ENCODE measurements around the gene SLC1A2. TPM values are rescaled to one million over a fixed set of nuclear protein-coding genes. Genes with fewer than 3 reads are reported as not detected.

SLC1A2 gene
- total and polyA plus RNA-seq, 7 experiments from 2014 or later: 0.13 to 0.69 (median 0.24) TPM; not detected in 4

DNA sequence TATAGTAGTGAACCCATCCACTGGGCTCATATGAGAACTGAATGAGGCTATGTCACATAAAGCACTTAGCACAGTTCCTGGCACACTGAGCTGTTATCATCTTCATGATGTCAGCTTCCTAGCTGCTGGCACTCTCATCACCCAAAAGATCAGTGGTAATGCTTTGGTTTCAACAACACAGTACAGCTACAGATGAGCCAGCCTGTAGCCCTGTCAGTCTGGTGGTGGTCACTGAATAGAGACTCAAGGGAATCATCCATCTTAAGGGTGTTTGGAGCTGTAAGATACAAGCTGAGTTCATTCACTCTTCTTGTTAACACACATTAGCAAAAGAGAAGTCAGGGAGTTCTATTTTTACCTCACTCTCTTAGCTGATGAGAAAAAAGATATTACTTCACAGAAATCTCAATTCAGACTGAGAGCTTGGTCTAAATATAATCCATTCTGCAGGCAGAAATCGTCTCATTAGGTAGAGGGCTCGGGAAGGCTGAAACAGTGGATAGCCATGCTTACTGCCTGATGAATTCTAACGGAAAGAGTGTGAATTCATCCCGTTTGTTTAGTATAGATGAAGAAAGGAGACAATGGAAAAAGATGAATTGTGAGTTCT lies 6.3 kb upstream of the SLC1A2 start:
- intact Hi-C loops (cut with micrococcal nuclease): no loop called here
- ChIA-PET CTCF (no interaction called here), POLR2A (no interaction called here)
- Histone ChIP-seq H3K4me3 (ENCODE audit: low read length) (no peak overlapping the region), H3K27ac (ENCODE audit: low read depth, low read length) (no peak overlapping the region), H3K36me3 (ENCODE audit: control insufficient read depth in 2 of 3, insufficient read depth in 3 of 3, low read length in 3 of 3) (no peaks in the 10 kb centered on the region), H3K27me3 (ENCODE audit: control insufficient read depth in 2 of 2, insufficient read depth in 2 of 2, low read length in 2 of 2) (peaks cover 2% of the 10 kb centered on the region in 2 donors), H3K9me3 (ENCODE audit: control insufficient read depth in 2 of 3, low read length in 3 of 3) (no peaks in the 10 kb centered on the region), H3K4me1 (ENCODE audit: control insufficient read depth in 2 of 2, insufficient read depth in 2 of 2, low read length in 2 of 2) (no peaks in the 10 kb centered on the region)
- no peak for ATAC-seq
- no peak for DNase-seq
- Mint-ChIP-seq H3K27me3 (peaks cover 72 to 86% (median 79%) of the 10 kb centered on the region in 5 donors), H3K36me3 (no peaks in the 10 kb centered on the region), H3K9me3 (no peaks in the 10 kb centered on the region), H3K4me3 (no peak overlapping the region), H3K4me1 (peaks cover 0 to 8% (median 7%) of the 10 kb centered on the region in 7 donors), H3K27ac (no peak overlapping the region)

DNA sequence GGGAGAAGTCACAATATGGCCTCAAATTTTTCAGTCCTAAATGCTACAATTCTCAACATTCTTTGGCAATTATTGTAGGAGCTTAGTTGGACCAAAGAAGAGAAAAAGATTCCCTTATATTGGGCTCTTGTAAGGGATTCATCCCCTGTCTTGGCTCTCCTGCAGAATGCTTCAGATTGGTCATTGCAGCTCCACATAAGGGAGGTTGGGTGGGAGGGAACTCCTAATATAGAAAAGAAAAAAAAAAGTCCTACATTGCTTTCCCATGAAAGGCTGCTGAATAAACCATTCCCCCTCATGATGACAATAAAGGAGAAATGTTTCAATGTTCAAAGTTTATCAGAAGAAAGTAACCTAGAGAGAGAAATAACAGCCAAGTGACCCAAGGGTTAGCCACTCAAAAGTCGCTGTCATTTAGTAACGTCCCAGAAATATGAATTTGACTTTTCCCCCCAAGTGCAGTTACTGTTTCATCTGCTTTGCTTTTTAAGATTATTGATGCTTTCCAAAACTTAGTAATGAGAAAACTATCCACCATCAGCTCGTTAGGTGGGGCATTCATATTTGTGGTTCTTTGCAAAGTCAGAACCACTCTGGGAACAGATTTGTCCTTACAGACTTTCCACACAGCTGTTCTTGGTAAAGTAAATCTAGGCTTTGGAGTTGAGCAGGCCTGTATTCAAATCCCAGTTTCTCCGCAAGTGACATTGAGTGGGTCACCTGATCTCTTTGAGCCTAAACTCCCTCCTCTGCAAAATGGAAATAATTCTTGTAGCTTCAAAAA lies 5.0 kb upstream of the SLC1A2 start:
- Histone ChIP-seq H3K27me3 (ENCODE audit: control insufficient read depth in 2 of 2, insufficient read depth in 2 of 2, low read length in 2 of 2) (peaks cover 6 to 8% of the 10 kb centered on the region in 2 donors), H3K27ac (ENCODE audit: low read depth, low read length) (no peak overlapping the region), H3K4me1 (ENCODE audit: control insufficient read depth in 2 of 2, insufficient read depth in 2 of 2, low read length in 2 of 2) (no peaks in the 10 kb centered on the region), H3K4me3 (ENCODE audit: low read length) (no peak overlapping the region), H3K36me3 (ENCODE audit: control insufficient read depth in 2 of 3, insufficient read depth in 3 of 3, low read length in 3 of 3) (no peaks in the 10 kb centered on the region), H3K9me3 (ENCODE audit: control insufficient read depth in 2 of 3, low read length in 3 of 3) (no peaks in the 10 kb centered on the region)
- no peak for ATAC-seq
- Mint-ChIP-seq H3K27ac (no peak overlapping the region), H3K36me3 (no peaks in the 10 kb centered on the region), H3K4me3 (no peak overlapping the region), H3K9me3 (no peaks in the 10 kb centered on the region), H3K4me1 (peaks cover 4 to 15% (median 13%) of the 10 kb centered on the region in 7 donors), H3K27me3 (peaks cover 77 to 82% (median 81%) of the 10 kb centered on the region in 5 donors)
- ChIA-PET POLR2A (no interaction called here), CTCF (no interaction called here)
- intact Hi-C loops (cut with micrococcal nuclease): no loop called here
- no peak for DNase-seq

DNA sequence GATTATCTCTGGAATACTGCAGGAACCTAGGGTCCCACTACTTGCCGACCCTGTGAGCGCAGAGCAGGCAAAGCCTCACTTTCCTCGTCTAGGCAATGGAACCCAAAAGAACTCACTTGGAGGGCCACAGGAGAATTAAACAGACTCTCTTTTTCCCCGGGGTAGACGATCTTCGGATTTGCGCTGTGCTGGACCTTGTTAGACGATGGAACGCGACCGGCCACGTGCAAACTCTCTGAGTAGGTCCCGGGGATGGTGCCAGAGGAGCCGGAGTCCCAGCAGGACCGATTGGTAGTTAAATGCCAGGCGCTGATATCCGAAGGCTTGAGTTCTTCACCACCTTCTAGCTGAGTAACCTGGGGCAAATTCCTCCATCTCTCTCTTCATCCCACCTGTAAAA lies 1.0 kb upstream of the SLC1A2 start:
- Histone ChIP-seq H3K9me3 (ENCODE audit: control insufficient read depth in 2 of 3, low read length in 3 of 3) (no peaks in the 10 kb centered on the region), H3K36me3 (ENCODE audit: control insufficient read depth in 2 of 3, insufficient read depth in 3 of 3, low read length in 3 of 3) (no peaks in the 10 kb centered on the region), H3K4me3 (ENCODE audit: low read length) (no peak overlapping the region), H3K27me3 (ENCODE audit: control insufficient read depth in 2 of 2, insufficient read depth in 2 of 2, low read length in 2 of 2) (peaks cover 10 to 11% of the 10 kb centered on the region in 2 donors), H3K4me1 (ENCODE audit: control insufficient read depth in 2 of 2, insufficient read depth in 2 of 2, low read length in 2 of 2) (no peaks in the 10 kb centered on the region), H3K27ac (ENCODE audit: low read depth, low read length) (no peak overlapping the region)
- intact Hi-C loops (cut with micrococcal nuclease): no loop called here
- ChIA-PET CTCF (no interaction called here), POLR2A (no interaction called here)
- peak overlapping the region in 9 of 10 donors; percentile 29 to 89 (median 67) for H3K4me3 Mint-ChIP-seq
- DNase-seq (no peak), ATAC-seq (no peak)
- peaks cover 0 to 4% (median 0%) of the 10 kb centered on the region in 5 donors for H3K36me3 Mint-ChIP-seq
- H3K27ac Mint-ChIP-seq: no peak overlapping the region
- peaks cover 78 to 88% (median 80%) of the 10 kb centered on the region in 5 donors for H3K27me3 Mint-ChIP-seq
- peaks cover 7 to 23% (median 20%) of the 10 kb centered on the region in 7 donors for H3K4me1 Mint-ChIP-seq
- no peaks in the 10 kb centered on the region for H3K9me3 Mint-ChIP-seq

DNA sequence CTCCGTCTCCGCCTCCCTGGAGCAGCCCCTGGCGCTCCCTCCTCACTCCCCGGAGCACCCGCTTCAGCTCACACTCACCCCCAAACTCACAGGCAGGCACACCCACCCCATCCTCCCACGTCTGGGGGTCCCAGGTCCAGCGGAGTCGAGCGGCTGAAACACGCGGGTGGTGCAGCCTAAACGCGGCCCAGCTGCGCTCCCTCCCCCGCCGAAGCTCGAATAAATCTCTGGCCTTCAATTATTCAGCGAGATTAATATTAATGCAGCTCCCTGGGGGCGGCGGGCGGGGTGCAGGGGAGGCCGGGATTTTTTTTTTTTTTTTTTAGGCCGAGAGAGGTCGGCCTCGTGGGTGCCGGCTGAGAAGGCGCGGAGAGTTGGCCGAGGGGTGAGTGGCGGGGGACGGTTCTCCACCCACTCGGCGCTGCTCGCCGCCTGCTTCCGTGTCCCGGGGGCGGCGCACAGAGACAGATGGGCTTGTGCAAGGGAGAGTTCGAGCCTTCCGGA lies 524 bp upstream of the SLC1A2 start:
- POLR2A ChIA-PET: no interaction called here
- H3K4me3 Mint-ChIP-seq: peak overlapping the region in 9 of 10 donors; percentile 32 to 89 (median 67)

GRCh38 chr11:35418282-35419183 lies 825 bp downstream of the SLC1A2 start:
- H3K36me3 ChIP-seq (ENCODE audit: control insufficient read depth in 2 of 3, insufficient read depth in 3 of 3, low read length in 3 of 3): no peaks in the 10 kb centered on the region
- no peak overlapping the region for H3K4me3 ChIP-seq (ENCODE audit: low read length)
- DNase-seq: peak in 1 of 9 donors; percentile 27
- peaks cover 10 to 11% of the 10 kb centered on the region in 2 donors for H3K27me3 ChIP-seq (ENCODE audit: control insufficient read depth in 2 of 2, insufficient read depth in 2 of 2, low read length in 2 of 2)
- ChIA-PET CTCF (no interaction called here), POLR2A (no interaction called here)
- Mint-ChIP-seq H3K27me3 (peaks cover 77 to 91% (median 82%) of the 10 kb centered on the region in 5 donors), H3K4me1 (peaks cover 7 to 23% (median 20%) of the 10 kb centered on the region in 7 donors), H3K9me3 (no peaks in the 10 kb centered on the region), H3K27ac (no peak overlapping the region), H3K4me3 (peak overlapping the region; percentile 41 to 89 (median 71)), H3K36me3 (peaks cover 0 to 4% (median 0%) of the 10 kb centered on the region in 5 donors)
- ATAC-seq: no peak
- no peaks in the 10 kb centered on the region for H3K4me1 ChIP-seq (ENCODE audit: control insufficient read depth in 2 of 2, insufficient read depth in 2 of 2, low read length in 2 of 2)
- no peaks in the 10 kb centered on the region for H3K9me3 ChIP-seq (ENCODE audit: control insufficient read depth in 2 of 3, low read length in 3 of 3)
- H3K27ac ChIP-seq (ENCODE audit: low read depth, low read length): no peak overlapping the region
- intact Hi-C loops (cut with micrococcal nuclease): no loop called here

More for the DNA sequence above, 524 bp upstream of the SLC1A2 start:
- peaks cover 10 to 11% of the 10 kb centered on the region in 2 donors for H3K27me3 ChIP-seq (ENCODE audit: control insufficient read depth in 2 of 2, insufficient read depth in 2 of 2, low read length in 2 of 2)
- Mint-ChIP-seq H3K27me3 (peaks cover 75 to 89% (median 80%) of the 10 kb centered on the region in 5 donors), H3K36me3 (peaks cover 0 to 4% (median 0%) of the 10 kb centered on the region in 5 donors), H3K9me3 (no peaks in the 10 kb centered on the region), H3K4me1 (peaks cover 7 to 23% (median 20%) of the 10 kb centered on the region in 7 donors), H3K27ac (no peak overlapping the region)
- intact Hi-C loops (cut with micrococcal nuclease): no loop called here
- ATAC-seq (no peak), DNase-seq (no peak)
- CTCF ChIA-PET: no interaction called here
- H3K36me3 ChIP-seq (ENCODE audit: control insufficient read depth in 2 of 3, insufficient read depth in 3 of 3, low read length in 3 of 3): no peaks in the 10 kb centered on the region
- no peaks in the 10 kb centered on the region for H3K9me3 ChIP-seq (ENCODE audit: control insufficient read depth in 2 of 3, low read length in 3 of 3)
- H3K27ac ChIP-seq (ENCODE audit: low read depth, low read length): no peak overlapping the region
- H3K4me1 ChIP-seq (ENCODE audit: control insufficient read depth in 2 of 2, insufficient read depth in 2 of 2, low read length in 2 of 2): no peaks in the 10 kb centered on the region
- no peak overlapping the region for H3K4me3 ChIP-seq (ENCODE audit: low read length)

DNA sequence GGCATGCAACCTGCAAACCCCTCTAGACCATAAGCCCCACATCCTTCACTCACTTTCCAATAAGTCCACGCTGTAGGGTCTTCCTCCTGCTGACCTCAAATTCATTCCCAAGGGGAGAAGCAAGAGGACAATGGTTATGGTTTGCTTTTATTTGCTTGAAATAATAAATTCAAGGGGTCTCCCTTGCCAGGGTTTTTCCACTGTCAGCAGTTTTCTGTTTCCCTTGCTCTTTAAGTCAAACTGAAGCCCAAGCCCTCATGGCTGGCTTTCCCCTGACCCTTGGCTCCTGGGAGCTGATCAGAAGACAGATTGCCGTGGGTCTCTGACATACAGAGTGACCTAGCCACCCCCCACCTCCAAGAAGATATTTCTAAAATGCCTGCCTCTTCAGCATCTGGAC lies 3.9 kb downstream of the SLC1A2 start:
- Histone ChIP-seq H3K4me3 (ENCODE audit: low read length) (no peak overlapping the region), H3K27me3 (ENCODE audit: control insufficient read depth in 2 of 2, insufficient read depth in 2 of 2, low read length in 2 of 2) (peaks cover 7 to 10% of the 10 kb centered on the region in 2 donors), H3K27ac (ENCODE audit: low read depth, low read length) (no peak overlapping the region), H3K9me3 (ENCODE audit: control insufficient read depth in 2 of 3, low read length in 3 of 3) (no peaks in the 10 kb centered on the region), H3K36me3 (ENCODE audit: control insufficient read depth in 2 of 3, insufficient read depth in 3 of 3, low read length in 3 of 3) (no peaks in the 10 kb centered on the region), H3K4me1 (ENCODE audit: control insufficient read depth in 2 of 2, insufficient read depth in 2 of 2, low read length in 2 of 2) (no peaks in the 10 kb centered on the region)
- no peak overlapping the region for H3K27ac Mint-ChIP-seq
- H3K36me3 Mint-ChIP-seq: peaks cover 0 to 4% (median 0%) of the 10 kb centered on the region in 5 donors
- POLR2A ChIA-PET: interaction anchor here (0.5 kb wide), 1 partner anchor 668 kb away, joined by 5 read pairs; no protein-coding TSS in a partner anchor
- CTCF ChIA-PET: no interaction called here
- H3K9me3 Mint-ChIP-seq: no peaks in the 10 kb centered on the region
- H3K4me1 Mint-ChIP-seq: peaks cover 7 to 16% (median 11%) of the 10 kb centered on the region in 7 donors
- no peak overlapping the region for H3K4me3 Mint-ChIP-seq
- H3K27me3 Mint-ChIP-seq: peaks cover 54 to 88% (median 63%) of the 10 kb centered on the region in 5 donors
- intact Hi-C loops (cut with micrococcal nuclease): no loop called here
- no peak for DNase-seq
- no peak for ATAC-seq
